LNCaP clone FGC (cell line): ENCODE results near the gene SGCA.

ENCODE experiments used
- DNase-seq: peaks from one replicate; pipeline ENCODE4 v3.0.0-alpha.2; 2011; ENCODE audit warnings: low read depth
- H3K4me3 ChIP-seq: 2 replicates; pipeline ENCODE4 v1.5.1; 2011; ENCODE audit warnings: mild to moderate bottlenecking, low read depth, low read length, control low read depth
- TF ChIP-seq, protein P1 (sequence below): IDR thresholded peaks from 2 replicates; pipeline ENCODE4 v1.5.1; 2012; ENCODE audit warnings: mild to moderate bottlenecking; ENCODE audit not compliant: control insufficient read depth, insufficient read depth; ENCODE audit errors: extremely low read depth

Gene SGCA

DNA sequence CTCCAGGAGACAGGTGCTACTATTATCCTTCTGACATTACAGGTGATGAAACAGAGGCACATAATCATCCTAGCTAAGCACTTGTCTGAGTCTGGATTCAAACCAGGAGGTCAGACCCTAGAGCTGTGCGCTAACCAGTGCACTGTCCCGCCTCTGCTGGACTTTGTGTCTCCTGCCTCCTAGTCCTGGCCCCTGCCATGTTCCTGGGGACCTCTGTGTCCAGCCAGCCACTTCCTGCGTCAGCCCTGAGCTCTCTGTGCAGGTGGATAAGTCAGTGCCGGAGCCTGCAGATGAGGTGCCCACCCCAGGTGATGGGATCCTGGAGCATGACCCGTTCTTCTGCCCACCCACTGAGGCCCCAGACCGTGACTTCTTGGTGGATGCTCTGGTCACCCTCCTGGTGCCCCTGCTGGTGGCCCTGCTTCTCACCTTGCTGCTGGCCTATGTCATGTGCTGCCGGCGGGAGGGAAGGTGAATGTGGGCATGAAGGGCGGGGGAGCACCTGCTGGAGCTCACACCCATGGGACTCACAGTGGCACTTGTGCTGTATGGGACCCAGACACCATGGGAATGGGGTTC lies 4.2 kb downstream of the SGCA start:
- TF ChIP-seq, protein P1, sequence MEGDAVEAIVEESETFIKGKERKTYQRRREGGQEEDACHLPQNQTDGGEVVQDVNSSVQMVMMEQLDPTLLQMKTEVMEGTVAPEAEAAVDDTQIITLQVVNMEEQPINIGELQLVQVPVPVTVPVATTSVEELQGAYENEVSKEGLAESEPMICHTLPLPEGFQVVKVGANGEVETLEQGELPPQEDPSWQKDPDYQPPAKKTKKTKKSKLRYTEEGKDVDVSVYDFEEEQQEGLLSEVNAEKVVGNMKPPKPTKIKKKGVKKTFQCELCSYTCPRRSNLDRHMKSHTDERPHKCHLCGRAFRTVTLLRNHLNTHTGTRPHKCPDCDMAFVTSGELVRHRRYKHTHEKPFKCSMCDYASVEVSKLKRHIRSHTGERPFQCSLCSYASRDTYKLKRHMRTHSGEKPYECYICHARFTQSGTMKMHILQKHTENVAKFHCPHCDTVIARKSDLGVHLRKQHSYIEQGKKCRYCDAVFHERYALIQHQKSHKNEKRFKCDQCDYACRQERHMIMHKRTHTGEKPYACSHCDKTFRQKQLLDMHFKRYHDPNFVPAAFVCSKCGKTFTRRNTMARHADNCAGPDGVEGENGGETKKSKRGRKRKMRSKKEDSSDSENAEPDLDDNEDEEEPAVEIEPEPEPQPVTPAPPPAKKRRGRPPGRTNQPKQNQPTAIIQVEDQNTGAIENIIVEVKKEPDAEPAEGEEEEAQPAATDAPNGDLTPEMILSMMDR: no peak
- no peak for DNase-seq
- no peak overlapping the region for H3K4me3 ChIP-seq

GRCh38 chr17:50170662-50171370 lies 5.0 kb downstream of the SGCA start:
- H3K4me3 ChIP-seq: no peak overlapping the region
- TF ChIP-seq, protein P1: no peak
- DNase-seq: no peak

DNA sequence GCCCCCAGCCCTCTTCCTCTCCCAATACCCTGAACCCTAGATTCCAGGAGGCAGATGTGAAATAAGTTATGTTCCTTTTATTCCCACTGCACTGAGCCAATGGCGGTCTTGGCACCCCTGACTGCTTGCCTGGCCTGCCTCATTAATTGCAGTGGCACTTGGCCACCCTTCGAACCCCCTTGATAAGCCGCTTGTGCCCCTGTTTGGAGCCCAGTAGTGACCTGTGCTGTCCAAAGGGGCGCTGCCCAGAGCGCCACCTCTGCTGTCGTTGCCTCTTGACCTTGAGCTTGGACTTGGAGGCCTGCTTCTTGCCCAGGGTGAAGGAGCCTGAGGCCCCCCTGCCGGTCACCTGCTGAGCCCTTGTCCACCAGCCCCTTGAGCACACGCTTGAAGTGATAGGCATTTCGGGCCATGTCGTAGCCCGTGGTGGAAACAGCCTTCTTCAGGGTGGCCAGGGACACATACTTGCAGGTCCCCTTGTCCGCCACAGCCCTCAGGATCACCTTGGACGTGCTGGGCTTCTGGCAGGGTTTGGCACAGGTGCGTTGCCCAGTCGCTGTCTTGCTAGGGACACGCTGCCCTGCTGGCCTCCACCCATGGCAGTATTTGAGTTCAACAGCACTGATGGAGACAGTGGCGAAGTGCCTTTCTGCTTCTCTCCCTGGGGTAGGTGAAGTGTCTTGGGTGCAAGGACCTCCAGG lies 5.7 kb downstream of the SGCA start:
- TF ChIP-seq, protein P1: no peak
- no peak overlapping the region for H3K4me3 ChIP-seq
- DNase-seq: no peak

- no peak for DNase-seq
- TF ChIP-seq, protein P1: no peak
- H3K4me3 ChIP-seq: no peak overlapping the region
Observed at GRCh38 chr17:50172130-50172529, 6.3 kb downstream of the SGCA start.

DNA sequence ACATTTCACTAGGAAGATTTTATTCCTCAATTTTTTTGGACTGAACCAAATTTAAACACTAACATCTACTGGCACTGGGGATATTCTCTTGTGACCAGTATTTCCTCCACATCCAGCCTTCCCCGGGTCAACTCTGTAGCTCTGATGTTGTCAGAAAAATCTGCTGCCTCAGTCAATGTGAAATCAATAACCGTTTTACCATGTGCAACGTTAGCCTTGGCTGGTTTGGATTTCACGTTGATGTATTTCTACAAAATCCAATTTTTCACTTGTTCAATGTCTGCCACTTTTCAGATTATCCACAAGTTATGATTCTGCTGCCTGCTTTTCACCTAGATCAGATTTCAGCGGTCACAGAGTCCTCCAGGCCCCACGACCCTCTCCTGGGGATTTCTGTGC lies 7.1 kb downstream of the SGCA start:
- TF ChIP-seq, protein P1: no peak
- no peak overlapping the region for H3K4me3 ChIP-seq
- no peak for DNase-seq

DNA sequence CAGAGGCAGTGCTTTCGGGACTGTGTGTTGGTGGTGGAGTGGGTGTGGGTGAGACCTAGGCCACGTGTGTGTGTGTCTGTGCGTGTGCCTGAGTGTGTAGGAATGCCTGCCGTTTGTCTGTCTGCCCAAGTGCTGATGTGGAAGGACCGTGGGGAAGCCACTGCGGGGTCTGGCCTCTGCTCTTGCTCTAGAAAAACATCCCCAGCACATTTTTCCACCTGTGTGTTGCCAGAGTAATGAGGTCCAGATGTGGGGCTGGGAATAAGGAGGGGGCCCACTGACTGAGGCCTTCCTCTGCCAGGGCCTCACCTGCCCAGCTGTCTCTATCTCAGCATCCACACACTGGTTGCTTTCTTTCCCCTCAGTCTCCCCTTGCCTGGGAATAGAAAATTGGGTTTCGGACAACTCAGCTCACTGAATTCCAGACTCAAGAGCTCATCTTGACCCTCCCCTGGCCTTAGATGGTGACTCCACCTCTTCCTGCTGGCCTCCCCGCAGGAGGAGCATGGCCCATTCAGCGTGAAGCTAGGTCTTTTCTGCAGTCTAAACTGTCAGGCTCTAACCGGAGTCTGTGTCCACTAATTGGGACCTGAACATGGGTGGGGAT lies 7.6 kb downstream of the SGCA start:
- TF ChIP-seq, protein P1: no peak
- no peak for DNase-seq

More for the DNA sequence above, 7.6 kb downstream of the SGCA start:
- H3K4me3 ChIP-seq: no peak overlapping the region
